ENCODE data around the gene STRADA.

The STRADA gene

DNA sequence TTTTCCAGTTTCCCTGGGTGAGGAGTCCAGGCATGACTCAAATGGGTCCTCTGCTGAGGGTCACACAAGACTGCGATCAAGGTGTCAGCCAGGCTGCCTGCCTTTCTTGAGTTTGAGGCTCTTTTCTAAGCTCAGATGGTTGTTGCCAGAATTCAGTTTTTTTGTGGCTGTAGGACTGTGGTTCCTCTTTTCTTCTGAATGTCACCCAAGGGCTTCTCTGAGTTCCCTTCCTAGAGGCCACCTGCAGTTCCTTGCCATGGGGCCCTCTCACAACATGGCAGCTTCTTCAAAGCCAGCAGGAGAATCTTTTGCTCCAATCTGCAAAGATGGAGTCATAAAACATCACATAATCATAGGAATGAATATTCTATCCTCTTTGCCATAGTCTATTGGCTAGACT, 59.2 kb downstream of the STRADA start:
- DNase-seq: no peak

DNA sequence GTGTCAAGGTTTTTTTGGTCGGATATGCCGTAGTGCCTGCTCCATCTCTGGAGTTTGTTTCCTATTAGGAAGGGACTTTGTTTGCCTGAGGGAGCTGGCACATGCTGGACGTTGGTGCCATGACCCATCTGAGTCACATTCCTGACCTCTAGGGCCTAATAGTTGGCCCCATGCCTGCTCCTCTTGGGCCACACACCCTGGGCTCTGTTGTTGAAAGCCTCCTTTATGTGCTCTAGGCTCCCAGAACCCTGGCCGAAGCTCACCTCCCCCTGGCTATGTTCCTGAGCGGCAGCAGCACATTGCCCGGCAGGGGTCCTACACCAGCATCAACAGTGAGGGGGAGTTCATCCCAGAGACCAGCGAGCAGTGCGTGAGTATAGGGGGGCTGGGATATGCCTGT, 60.1 kb downstream of the STRADA start:
- DNase-seq: no peak

DNA sequence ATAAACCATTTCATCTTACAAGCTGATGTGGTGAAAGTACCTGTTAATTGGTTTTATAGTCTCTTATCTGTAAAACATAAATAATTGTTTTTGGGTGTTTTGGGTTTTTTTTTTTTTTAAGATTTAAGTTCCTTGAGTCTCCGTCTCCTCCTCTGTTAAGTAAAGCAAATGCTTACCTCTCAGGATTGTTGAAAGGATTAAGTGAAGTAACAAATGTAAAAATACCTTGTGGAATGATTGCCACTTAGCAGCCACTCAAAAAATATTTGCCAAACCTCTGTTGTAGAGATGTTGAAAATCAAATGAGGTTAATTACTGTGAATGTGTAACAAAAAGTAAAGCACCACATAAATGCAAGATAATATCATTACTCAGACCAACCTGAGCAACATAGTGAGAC, 60.9 kb downstream of the STRADA start:
- no peak for DNase-seq

DNA sequence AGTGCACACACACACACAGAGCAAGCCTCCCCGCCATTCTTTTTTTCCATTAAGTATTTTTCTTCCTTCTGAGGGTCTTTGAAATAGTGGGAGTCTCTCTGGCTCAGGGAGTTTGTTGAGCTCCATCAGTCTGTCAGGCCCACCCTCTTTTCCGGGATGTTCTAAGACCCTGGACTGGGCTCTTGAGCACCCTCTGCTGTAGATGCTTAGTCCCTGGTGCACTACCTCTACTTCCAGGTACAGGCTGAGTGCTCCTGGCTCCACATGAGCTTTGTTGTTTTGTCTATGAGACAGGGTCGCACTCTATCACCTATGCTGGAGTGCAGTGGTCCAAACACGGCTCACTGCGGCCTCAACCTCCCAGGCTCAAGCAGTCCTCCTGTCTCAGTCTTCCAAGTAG, 62.4 kb downstream of the STRADA start:
- no peak for DNase-seq

DNA sequence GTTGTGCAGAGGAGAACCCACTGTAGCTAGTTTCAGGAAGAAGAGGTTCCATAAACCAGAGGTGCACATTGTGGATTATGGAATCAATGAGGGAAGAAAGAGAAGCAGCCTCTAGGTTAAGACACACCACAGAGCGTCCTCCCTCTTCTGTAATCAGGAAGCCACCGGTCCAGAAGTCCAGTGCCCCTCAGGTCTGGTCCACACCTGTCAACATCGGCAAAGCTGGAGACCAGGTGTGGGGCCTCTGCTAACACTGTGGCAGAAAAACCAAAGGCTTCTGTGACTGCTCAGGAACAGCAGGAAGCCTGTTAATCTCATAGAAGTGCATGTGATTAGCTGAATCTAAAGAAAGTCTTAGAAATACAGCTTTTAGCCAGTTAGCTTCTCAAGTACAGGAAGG, 65.0 kb downstream of the STRADA start:
- no peak for DNase-seq

DNA sequence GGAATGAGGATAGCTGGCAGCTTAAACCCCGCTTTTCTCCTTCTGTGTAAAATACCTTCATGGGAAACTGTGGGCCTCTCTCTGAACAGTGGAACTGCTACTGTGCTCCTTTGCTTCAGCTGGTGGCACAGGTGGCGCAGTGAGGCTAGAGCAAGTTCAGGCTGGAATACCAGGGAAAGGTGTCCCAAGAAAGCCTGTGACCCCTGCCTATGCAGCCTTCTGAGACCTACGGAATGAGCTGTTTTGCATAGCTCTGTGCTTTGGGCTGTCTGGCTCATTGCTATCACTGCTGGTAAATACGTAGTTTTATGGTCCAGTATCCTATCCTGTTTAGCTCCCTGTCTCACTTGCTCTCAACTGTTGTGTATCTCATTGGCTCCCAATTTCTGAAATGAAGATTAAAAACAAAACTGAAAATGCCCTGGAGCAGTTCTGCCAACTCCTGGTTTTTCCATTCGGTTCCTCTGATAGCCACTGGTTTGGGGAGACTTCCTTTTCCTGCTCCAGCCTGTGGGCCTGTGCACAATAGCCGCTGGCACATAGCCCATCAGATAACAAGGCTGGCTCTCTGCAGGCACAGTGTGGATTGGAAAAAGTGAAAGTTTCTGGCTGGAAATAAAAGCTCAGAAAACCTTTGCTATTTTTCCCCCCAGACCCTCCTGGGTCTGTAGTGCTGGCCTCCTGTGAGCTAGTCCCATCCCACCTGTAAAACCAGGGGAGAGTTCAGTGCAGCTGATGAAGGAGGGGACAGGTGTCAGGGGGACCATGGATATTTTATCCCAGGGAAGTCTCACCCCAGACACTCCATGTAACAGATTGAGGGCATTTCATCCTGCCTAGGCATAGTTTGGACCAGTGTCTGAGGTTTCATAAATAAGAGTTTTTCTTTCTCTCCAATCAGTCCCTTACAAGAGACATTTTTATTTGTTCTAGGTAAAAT, 65.7 kb downstream of the STRADA start:
- DNase-seq: no peak

DNA sequence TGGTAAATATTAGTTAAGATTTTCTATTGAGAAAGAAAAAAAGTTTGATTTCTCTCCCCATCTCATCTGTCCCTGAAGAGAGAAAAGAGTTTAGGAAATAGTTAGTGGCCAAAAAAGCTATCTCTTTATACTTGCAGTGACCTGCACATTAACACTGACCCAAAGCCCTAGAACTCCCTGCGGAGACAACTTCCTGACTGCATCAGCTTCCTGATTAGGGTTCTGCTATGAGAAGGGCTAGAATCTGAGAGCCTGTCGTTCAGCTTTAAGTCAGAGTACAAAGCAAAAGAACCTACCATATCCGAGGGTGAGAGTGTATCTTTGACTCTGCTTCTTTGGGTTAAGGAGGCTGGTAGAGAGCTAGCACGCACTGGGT, 66.4 kb downstream of the STRADA start:
- no peak for DNase-seq

DNA sequence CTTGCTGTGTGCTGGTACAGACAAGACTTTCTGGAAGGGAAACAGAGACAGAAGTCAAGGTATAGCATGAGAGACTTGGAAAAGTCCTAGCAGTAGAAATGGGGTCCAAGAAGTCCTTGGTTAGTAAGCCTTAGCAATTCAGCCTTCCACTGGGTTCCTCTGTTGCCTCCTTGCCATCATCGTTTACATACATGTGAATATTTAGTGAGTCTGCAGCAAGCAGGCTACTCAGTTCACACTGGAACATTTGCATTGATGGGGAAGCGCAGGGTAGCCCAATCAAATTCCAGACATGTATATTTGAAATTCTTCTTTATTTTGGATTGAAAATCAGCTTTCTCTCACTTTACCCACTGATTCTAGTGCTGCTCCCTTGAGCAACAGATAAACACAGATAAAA, 68.7 kb downstream of the STRADA start:
- no peak for DNase-seq

DNA sequence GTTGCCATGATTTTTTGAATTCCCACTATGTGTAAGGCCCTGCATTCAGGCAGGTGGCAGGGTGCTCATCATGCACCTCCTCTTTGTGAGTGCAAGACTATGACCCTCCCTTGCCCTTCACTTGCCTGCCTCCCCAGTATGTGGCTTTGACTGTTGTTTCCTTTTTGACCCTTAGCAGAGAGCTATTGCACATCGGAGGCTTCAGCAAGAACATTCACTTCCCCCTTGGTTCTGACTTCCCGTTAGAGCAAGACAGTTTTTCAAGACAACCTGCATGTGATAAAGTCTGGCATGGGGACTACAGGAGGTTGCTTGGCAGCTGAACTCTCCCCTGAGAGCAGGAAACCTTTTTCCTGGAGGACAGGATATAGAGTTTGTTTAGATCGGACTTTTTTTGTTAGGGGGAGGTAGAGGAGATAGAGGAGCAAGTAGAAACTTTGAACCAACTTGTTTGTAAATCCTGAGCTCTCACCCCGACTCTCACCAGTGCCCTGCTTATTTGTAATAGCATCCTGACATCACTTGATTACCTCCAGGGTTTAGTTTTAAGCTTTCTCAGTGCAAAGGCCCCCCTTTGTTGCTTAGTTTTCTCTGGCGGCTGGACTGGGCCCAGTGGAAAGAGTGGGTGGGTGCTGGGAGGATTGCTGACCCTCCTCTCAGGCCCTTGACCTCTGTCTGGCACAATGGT, 75.9 kb downstream of the STRADA start:
- no peak for DNase-seq

DNA sequence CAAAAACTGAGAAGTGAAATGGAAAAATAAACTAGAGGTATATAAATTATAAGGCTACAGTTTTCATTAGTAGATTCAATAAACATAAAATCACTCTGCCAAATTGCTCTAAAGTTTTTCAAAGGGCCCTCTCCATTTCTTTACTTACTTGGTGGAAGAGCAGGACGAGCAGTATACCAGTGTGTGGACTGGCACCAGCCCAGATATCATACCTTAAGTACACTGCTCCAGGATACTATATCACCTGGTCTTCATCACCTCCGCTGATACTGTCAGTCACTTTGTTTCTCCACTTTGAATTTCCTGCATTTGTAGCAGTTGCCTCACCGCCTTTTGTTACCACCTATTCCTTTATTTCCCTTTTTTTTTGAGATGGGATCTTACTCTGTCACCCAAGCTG, 81.7 kb downstream of the STRADA start:
- no peak for DNase-seq

DNA sequence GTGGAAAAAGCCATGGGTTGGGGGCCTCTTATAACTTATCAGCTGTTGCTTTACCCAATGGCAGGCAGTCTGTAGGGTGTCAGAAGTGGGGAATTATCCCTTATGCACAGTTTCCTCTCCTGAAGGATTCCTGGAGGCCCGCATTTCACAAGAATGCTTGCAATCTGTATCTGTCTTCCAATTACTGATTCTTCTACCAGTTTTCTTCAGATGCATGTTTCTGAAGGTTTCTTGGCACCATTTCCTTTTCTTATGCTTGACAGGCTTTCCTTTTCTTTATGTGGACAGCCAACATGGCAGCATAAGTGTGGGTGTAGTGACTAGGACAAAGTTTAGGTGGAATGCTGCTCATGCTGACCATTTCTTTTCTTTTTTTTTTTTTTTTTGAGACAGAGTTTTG, 83.2 kb downstream of the STRADA start:
- no peak for DNase-seq

DNA sequence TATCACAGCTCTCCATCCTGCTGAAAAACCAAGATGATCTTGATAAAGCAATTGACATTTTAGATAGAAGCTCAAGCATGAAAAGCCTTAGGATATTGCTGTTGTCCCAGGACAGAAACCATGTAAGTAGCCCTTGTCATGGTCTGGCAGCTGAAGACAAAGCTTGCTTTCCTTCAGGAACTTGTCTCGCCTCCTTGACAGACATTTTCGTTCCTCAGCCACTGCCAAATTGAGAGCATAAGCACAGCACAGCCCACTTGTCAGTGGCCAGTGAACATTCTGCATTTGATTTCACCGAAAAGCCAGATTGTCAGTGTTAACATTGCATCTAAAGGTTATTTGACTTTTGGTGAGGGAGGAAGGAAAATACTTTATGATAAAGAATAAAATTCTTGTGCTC, 83.8 kb downstream of the STRADA start:
- no peak for DNase-seq

DNA sequence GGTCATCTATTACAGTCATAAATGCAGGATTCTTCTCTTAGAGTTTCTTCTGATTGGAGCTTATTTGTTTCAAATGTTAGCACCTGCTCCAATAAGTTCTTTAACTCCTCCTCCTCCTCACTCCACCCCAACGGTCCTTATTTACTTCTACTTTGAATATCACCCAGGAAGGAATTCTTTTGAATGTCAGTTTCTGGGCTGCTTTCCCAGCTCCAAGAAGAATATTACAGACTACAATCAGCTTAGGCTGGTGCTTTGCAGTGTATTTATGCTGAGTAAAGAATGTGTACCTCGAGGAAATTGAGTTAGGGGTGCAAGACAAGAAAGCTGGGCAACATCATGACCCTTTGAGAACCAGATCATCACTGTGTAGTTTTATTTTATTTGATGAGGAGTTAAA, 88.5 kb downstream of the STRADA start:
- no peak for DNase-seq
